C4-2B (cell line): Measurements from ENCODE around the gene FAM180B.
"Not testable (repeated sequence)": the region's sequence is repeated elsewhere in the genome, so short reads cannot be mapped to it uniquely, and the experiment has no call there.

Source experiments
- H3K27ac ChIP-seq: fragments of 450-650 bp; 2 replicates; pipeline ENCODE4 v1.5.1; 2017
- ZFX ChIP-seq: fragments of 450-650 bp; IDR thresholded peaks from 2 replicates; pipeline ENCODE4 v1.6.1; 2017
- TF ChIP-seq, protein P1 (sequence below): fragments of 450-650 bp; conservative IDR thresholded peaks from 2 replicates; pipeline ENCODE4 v1.5.1; 2017; ENCODE audit warnings: mild to moderate bottlenecking

Gene FAM180B

DNA sequence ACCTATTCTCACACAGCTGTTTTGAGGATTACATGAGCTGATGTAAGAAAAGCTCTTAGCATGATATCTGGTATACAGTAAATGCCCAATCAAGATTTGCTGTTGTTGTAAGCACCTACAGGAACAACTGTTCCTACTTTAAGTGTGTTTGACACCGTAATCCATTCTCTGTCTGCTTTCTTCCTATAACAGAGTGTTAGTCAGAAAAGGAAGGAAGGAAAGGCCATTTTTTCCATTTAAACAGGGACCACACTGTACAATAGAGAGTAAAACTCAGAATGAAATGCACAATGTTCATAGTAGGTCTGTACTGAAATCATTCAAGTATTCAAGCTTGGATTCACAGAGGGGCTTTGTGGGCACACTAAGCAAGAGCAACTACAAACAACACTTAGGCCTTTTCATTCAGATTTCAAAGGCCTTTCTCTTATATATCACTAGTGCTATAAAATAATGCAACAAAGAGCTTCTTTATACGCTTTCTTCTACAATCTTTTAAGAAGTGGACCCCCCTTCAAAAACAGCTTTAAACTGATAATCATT, 34.4 kb downstream of the FAM180B start:
- no peak for TF ChIP-seq ZFX
- TF ChIP-seq, protein P1, sequence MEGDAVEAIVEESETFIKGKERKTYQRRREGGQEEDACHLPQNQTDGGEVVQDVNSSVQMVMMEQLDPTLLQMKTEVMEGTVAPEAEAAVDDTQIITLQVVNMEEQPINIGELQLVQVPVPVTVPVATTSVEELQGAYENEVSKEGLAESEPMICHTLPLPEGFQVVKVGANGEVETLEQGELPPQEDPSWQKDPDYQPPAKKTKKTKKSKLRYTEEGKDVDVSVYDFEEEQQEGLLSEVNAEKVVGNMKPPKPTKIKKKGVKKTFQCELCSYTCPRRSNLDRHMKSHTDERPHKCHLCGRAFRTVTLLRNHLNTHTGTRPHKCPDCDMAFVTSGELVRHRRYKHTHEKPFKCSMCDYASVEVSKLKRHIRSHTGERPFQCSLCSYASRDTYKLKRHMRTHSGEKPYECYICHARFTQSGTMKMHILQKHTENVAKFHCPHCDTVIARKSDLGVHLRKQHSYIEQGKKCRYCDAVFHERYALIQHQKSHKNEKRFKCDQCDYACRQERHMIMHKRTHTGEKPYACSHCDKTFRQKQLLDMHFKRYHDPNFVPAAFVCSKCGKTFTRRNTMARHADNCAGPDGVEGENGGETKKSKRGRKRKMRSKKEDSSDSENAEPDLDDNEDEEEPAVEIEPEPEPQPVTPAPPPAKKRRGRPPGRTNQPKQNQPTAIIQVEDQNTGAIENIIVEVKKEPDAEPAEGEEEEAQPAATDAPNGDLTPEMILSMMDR: no peak

DNA sequence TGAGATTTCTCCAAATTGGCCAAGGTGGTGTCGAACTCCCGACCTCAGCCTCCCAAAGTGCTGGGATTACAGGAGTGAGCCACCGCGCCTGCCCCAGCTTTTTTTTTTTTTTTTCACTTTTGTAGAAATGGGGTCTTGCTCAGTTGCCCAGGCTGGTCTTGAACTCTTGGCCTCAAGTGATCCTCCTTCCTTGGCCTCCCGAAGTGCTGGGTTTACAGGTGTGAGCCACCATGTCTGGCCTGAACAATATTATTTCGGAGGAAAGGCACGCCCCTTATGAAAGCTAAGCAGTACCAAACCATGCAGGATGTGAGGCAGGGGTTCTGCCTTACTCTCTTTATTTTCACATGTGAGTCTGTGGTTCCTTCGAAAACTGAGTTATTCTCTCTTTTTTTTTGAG, 39.8 kb downstream of the FAM180B start:
- TF ChIP-seq, protein P1: no peak
- TF ChIP-seq ZFX: no peak
- no peak overlapping the region for H3K27ac ChIP-seq

More for the DNA sequence above, 34.4 kb downstream of the FAM180B start:
- H3K27ac ChIP-seq: no peak overlapping the region

DNA sequence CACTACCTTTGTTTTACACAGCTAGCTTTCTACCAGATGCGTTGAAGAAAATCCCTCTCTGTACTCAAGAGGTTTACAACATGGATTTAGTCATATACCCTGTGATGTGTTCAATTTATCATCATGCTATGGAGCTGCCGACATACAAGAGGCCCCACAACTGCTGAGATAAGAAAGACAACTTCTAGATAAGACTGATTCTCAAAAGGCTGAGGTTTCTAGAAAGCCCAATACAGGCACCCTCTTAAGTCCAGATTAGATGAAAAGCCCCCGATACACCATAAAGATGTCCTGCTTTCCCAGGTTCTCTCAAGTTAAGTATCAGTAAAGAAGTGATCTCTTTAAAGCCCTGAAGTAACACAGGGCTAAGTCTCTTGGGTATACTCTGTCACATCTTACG, 41.5 kb downstream of the FAM180B start:
- TF ChIP-seq, protein P1: no peak
- TF ChIP-seq ZFX: no peak
- H3K27ac ChIP-seq: no peak overlapping the region

DNA sequence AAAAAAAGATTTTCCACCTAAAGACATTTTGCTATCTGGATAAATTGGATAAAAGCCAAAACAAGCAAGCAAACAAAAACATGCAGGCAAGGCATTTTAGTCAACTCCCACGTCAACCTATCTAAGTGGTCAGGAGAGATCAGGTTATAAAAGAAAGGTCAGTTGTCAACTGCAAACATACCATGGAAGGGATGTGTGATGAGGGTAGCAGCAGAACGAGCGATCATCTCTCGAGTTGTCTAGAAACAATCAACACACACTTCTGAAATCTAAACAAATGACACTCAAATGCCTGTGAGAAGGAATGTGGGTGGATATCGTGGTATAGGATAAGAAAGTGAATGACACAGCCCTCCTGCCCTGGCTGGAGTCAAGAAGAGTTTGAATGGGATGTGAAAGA, 45.0 kb downstream of the FAM180B start:
- no peak for TF ChIP-seq ZFX
- TF ChIP-seq, protein P1: no peak
- no peak overlapping the region for H3K27ac ChIP-seq

DNA sequence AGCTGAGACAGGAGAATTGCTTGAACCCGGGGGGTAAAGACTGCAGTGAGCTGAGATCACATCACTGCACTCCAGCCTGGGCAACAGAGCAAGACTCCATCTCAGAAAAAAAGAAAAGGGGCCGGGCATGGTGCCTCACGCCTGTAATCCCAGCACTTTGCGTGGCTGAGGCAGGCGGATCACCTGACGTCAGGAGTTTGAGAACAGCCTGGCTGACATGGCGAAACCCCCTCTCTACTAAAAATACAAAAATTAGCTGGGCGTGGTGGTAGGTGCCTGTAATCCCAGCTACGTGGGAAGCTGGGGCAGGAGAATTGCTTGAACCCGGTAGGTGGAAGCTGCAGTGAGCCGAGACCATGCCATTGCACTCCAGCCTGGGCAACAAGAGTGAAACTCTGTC, 49.9 kb downstream of the FAM180B start:
- not testable (repeated sequence) for H3K27ac ChIP-seq
